ENCODE data around the gene RAF1. TPM values are rescaled to one million over a fixed set of nuclear protein-coding genes. Genes with fewer than 3 reads are reported as not detected.

Gene RAF1
- total RNA-seq, 1 experiment from 2014 or later, result 68.8 TPM

GRCh38 chr3:12557473-12558100, 106.3 kb downstream of the RAF1 start:
- Histone ChIP-seq H3K4me1 (ENCODE audit: control insufficient read depth, insufficient read depth, low read length) (peaks cover 37% of the 10 kb centered on the region), H3K36me3 (ENCODE audit: control insufficient read depth, insufficient read depth, low read length) (peaks cover 3% of the 10 kb centered on the region; the same call in 1 of the 2 replicates), H3K4me3 (ENCODE audit: low read depth in 2 of 2, low read length in 2 of 2) (peak overlapping the region; percentile 88 to 89), H3K9me3 (ENCODE audit: control insufficient read depth, insufficient read depth, low read depth, low read length) (no peaks in the 10 kb centered on the region), H3K27ac (ENCODE audit: low read length) (peak overlapping the region; percentile 82), H3K27me3 (ENCODE audit: control insufficient read depth, insufficient read depth, low read length) (no peaks in the 10 kb centered on the region)
- ATAC-seq (no peak), DNase-seq (ENCODE audit: low read depth, low spot score) (no peak)
- intact Hi-C loops (cut with micrococcal nuclease; ENCODE audit: unreplicated experiment) (no loop called here), in situ Hi-C loops (cut with HindIII; ENCODE audit: low pct_unique_long_range_greater_than_20kb, low sequenced_read_pairs) (no loop called here)
- no TSS peak for BruUV-seq (replicated peaks)
- POLR2A ChIA-PET, result no interaction called here
- TF ChIP-seq REST (IDR thresholded peaks at IDR 0.05; ENCODE audit: insufficient read depth in 1 of 2, low read depth in 2 of 2, low read length in 1 of 2), result no peak
- no peak for TF ChIP-seq SIN3A (IDR thresholded peaks at IDR 0.05; ENCODE audit: borderline replicate concordance, insufficient read depth, low read depth, low read length)
- TF ChIP-seq CTCF (IDR thresholded peaks at IDR 0.05), result no peak
- no peak for TF ChIP-seq POLR2AphosphoS5 (IDR thresholded peaks at IDR 0.05; ENCODE audit: low read depth, low read length)
- no peak for TF ChIP-seq TCF7L2 (IDR thresholded peaks at IDR 0.05; ENCODE audit: low read depth, low read length)
- CTCF ChIA-PET, result no interaction called here

DNA sequence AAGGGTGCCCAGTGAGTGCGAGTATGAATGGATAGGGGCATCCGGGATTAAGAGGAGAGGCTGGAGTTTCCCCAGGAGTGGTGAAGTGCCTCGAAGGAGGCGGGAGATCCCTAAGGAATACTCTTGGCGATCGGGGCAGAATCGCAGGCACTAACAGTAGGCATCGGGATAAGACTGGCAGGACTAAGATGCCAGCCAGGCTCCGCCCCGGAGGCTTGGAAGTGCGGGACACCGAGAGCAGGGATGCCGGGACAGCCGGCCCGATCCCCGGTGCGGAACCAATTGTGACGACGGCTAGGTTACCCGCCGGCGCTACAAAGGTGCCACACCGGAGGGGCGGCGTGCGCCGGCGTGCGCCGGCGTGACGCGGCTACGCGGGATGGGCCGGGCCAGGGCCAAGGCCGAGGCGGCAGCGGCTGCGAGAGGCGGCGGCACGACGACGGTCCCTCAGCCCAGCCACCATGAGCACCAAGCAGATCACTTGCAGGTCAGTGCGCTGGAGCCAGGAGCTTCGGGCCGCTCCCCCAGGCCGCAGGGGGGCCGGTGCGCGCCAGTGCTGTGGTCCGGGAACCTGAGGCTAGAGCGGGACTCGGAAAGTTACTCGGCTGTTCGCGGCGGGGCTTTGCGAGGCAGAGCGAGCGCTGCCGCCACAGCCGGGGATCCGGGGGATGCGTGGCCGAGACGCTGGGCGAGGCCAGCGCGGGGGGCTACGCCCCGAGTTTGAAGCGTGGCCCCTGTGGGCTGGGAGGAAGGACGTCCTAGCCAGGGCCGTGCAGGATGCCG, 107.0 kb downstream of the RAF1 start, which contains the start of gene MKRN2:
TSS of gene MKRN2 (plus strand) at position 398 of the 783 bp plus-strand sequence. CDS start at position 462, 64 bp downstream.
- no TSS peak for BruUV-seq (replicated peaks)
- CTCF ChIA-PET, result no interaction called here
- peak within 1 kb of the TSS; percentile 88 to 89 for H3K4me3 ChIP-seq (ENCODE audit: low read depth in 2 of 2, low read length in 2 of 2)
- DNase-seq (ENCODE audit: low read depth, low spot score), result peak; percentile 54
- H3K36me3 ChIP-seq (ENCODE audit: control insufficient read depth, insufficient read depth, low read length), result peaks cover 3% of the 10 kb centered on the region; the same call in 1 of the 2 replicates
- peaks cover 30% of the 10 kb centered on the region for H3K4me1 ChIP-seq (ENCODE audit: control insufficient read depth, insufficient read depth, low read length)
- ATAC-seq, result peak; percentile 96
- POLR2A ChIA-PET, result no interaction called here
- H3K27ac ChIP-seq (ENCODE audit: low read length), result peak within 1 kb of the TSS; percentile 82
- TF ChIP-seq REST (IDR thresholded peaks at IDR 0.05; ENCODE audit: insufficient read depth in 1 of 2, low read depth in 2 of 2, low read length in 1 of 2), result 0 out of 4 replicates have a peak, but pooled peaks of 1 of the 2 experiments have one; percentile 42
- no peak for TF ChIP-seq SIN3A (IDR thresholded peaks at IDR 0.05; ENCODE audit: borderline replicate concordance, insufficient read depth, low read depth, low read length)
- TF ChIP-seq POLR2AphosphoS5 (IDR thresholded peaks at IDR 0.05; ENCODE audit: low read depth, low read length), result peak; percentile 74
- peak; percentile 68; the same call in 1 of the 2 replicates for TF ChIP-seq TCF7L2 (IDR thresholded peaks at IDR 0.05; ENCODE audit: low read depth, low read length)
- no peak for TF ChIP-seq CTCF (IDR thresholded peaks at IDR 0.05)
- in situ Hi-C loops (cut with HindIII; ENCODE audit: low pct_unique_long_range_greater_than_20kb, low sequenced_read_pairs), result no loop called here
- intact Hi-C loops (cut with micrococcal nuclease; ENCODE audit: unreplicated experiment), result no loop called here
- no peaks in the 10 kb centered on the region for H3K27me3 ChIP-seq (ENCODE audit: control insufficient read depth, insufficient read depth, low read length)
- H3K9me3 ChIP-seq (ENCODE audit: control insufficient read depth, insufficient read depth, low read depth, low read length), result no peaks in the 10 kb centered on the region
